Thyroid gland (tissue), 4 donors: ENCODE data around the gene ZC3H18.

Experiments
- POLR2A ChIP-seq, 2 donors: fragments of 450-650 bp; IDR thresholded peaks; one replicate each; pipeline ENCODE4 v1.6.1; 2017; ENCODE audit warnings: antibody characterized with exemption in 2 of 2, mild to moderate bottlenecking in 2 of 2, moderate library complexity in 1 of 2
- TF ChIP-seq, protein P1 (sequence below), 6 experiments: fragments of 200-600 bp in 3 of 6; fragments of 450-650 bp in 3 of 6; sonication (generic) in 3 of 6; IDR thresholded peaks; one replicate each; pipeline ENCODE4 v1.5.1; 2016 to 2019; ENCODE audit warnings: antibody characterized with exemption in 6 of 6, mild to moderate bottlenecking in 2 of 6, inconsistent platforms in 1 of 6, moderate library complexity in 1 of 6

DNA sequence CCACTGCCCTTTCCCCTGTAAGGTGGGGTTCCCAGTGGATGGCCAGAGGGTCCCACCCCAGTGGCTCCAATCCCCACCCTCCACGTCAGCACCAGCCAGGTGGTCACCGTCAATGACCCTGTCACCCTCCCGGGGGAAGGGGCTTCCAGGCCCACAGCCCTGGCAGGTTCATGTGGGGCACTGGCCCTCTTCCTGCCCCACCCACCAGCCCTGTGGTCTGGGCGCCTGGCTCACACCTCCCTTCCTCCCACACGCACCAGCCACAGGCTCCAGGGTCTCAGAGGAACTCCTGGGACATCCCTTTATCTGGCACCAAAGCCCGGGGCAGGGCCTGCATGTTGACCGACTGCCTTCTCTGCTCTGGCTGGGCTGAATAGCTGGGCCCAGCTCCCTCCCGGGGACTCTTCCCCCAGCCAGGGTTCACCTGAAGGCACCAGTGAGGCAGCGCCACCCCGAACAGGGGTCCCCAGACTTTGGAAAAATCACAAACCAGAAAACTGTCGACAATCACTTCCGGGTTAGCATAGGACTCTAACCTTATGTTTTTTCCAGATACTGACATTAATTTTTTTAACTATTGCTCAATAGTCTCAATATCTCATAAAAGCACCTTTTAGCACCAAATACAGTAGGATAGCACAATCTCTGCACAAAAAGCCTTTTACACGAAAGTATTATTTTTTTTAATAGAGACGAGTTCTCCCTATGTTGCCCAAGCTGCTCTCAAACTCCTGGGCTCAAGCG is 21.9 kb upstream of the ZC3H18 start:
- TF ChIP-seq, protein P1, sequence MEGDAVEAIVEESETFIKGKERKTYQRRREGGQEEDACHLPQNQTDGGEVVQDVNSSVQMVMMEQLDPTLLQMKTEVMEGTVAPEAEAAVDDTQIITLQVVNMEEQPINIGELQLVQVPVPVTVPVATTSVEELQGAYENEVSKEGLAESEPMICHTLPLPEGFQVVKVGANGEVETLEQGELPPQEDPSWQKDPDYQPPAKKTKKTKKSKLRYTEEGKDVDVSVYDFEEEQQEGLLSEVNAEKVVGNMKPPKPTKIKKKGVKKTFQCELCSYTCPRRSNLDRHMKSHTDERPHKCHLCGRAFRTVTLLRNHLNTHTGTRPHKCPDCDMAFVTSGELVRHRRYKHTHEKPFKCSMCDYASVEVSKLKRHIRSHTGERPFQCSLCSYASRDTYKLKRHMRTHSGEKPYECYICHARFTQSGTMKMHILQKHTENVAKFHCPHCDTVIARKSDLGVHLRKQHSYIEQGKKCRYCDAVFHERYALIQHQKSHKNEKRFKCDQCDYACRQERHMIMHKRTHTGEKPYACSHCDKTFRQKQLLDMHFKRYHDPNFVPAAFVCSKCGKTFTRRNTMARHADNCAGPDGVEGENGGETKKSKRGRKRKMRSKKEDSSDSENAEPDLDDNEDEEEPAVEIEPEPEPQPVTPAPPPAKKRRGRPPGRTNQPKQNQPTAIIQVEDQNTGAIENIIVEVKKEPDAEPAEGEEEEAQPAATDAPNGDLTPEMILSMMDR (IDR thresholded peaks at IDR 0.05) = no peak
- TF ChIP-seq POLR2A (IDR thresholded peaks at IDR 0.05) = no peak
